ENCODE results near the gene TBC1D22B.

TBC1D22B gene

GRCh38 chr6:37303091-37303660 lies 45.6 kb downstream of the TBC1D22B start:
- no peak for TF ChIP-seq CTCF (IDR thresholded peaks at IDR 0.05; ENCODE audit: low read depth, low read length, poor library complexity, severe bottlenecking)
- no peak for TF ChIP-seq EZH2phosphoT487 (IDR thresholded peaks at IDR 0.05; ENCODE audit: borderline replicate concordance, low read length)
- no peak overlapping the region for H3K4me2 ChIP-seq (ENCODE audit: low read length)
- peaks cover 14% of the 10 kb centered on the region for H3K36me3 ChIP-seq (ENCODE audit: control insufficient read depth, low read length)
- no peaks in the 10 kb centered on the region for H3K27me3 ChIP-seq (ENCODE audit: control insufficient read depth, low read length)
- H3K4me3 ChIP-seq (ENCODE audit: low read length) = no peak overlapping the region
- H3K9me2 ChIP-seq (replicated peaks; ENCODE audit: control insufficient read depth, low read length) = no peaks in the 10 kb centered on the region
- H3K9me3 ChIP-seq (ENCODE audit: control insufficient read depth, insufficient read depth, low read length) = no peaks in the 10 kb centered on the region
- H3K4me1 ChIP-seq (ENCODE audit: control insufficient read depth, low read length) = no peaks in the 10 kb centered on the region
- H3K79me2 ChIP-seq (ENCODE audit: control insufficient read depth, low read length) = no peaks in the 10 kb centered on the region
- no peaks in the 10 kb centered on the region for H4K20me1 ChIP-seq (ENCODE audit: control insufficient read depth, insufficient read depth, low read depth, low read length)
- H3F3A ChIP-seq (ENCODE audit: control insufficient read depth, insufficient read depth) = no peaks in the 10 kb centered on the region
- no peak overlapping the region for H3K27ac ChIP-seq (ENCODE audit: low read depth, low read length)

GRCh38 chr6:37303891-37304503 lies 46.4 kb downstream of the TBC1D22B start:
- Histone ChIP-seq H3K27ac (ENCODE audit: low read depth, low read length) (no peak overlapping the region), H4K20me1 (ENCODE audit: control insufficient read depth, insufficient read depth, low read depth, low read length) (no peaks in the 10 kb centered on the region), H3K79me2 (ENCODE audit: control insufficient read depth, low read length) (no peaks in the 10 kb centered on the region), H3K27me3 (ENCODE audit: control insufficient read depth, low read length) (no peaks in the 10 kb centered on the region), H3K4me2 (ENCODE audit: low read length) (no peak overlapping the region), H3K4me1 (ENCODE audit: control insufficient read depth, low read length) (no peaks in the 10 kb centered on the region), H3K9me2 (replicated peaks; ENCODE audit: control insufficient read depth, low read length) (no peaks in the 10 kb centered on the region), H3F3A (ENCODE audit: control insufficient read depth, insufficient read depth) (no peaks in the 10 kb centered on the region), H3K4me3 (ENCODE audit: low read length) (no peak overlapping the region), H3K36me3 (ENCODE audit: control insufficient read depth, low read length) (peaks cover 14% of the 10 kb centered on the region), H3K9me3 (ENCODE audit: control insufficient read depth, insufficient read depth, low read length) (no peaks in the 10 kb centered on the region)
- TF ChIP-seq EZH2phosphoT487 (IDR thresholded peaks at IDR 0.05; ENCODE audit: borderline replicate concordance, low read length) = no peak
- TF ChIP-seq CTCF (IDR thresholded peaks at IDR 0.05; ENCODE audit: low read depth, low read length, poor library complexity, severe bottlenecking) = peak; percentile 76

- H3K4me2 ChIP-seq (ENCODE audit: low read length) = no peak overlapping the region
- no peaks in the 10 kb centered on the region for H3K9me3 ChIP-seq (ENCODE audit: control insufficient read depth, insufficient read depth, low read length)
- TF ChIP-seq EZH2phosphoT487 (IDR thresholded peaks at IDR 0.05; ENCODE audit: borderline replicate concordance, low read length) = no peak
- TF ChIP-seq CTCF (IDR thresholded peaks at IDR 0.05; ENCODE audit: low read depth, low read length, poor library complexity, severe bottlenecking) = no peak
- H3K79me2 ChIP-seq (ENCODE audit: control insufficient read depth, low read length) = no peaks in the 10 kb centered on the region
- H3K9me2 ChIP-seq (replicated peaks; ENCODE audit: control insufficient read depth, low read length) = no peaks in the 10 kb centered on the region
- H3K27ac ChIP-seq (ENCODE audit: low read depth, low read length) = no peak overlapping the region
- H3K4me1 ChIP-seq (ENCODE audit: control insufficient read depth, low read length) = no peaks in the 10 kb centered on the region
- H3F3A ChIP-seq (ENCODE audit: control insufficient read depth, insufficient read depth) = no peaks in the 10 kb centered on the region
- H3K36me3 ChIP-seq (ENCODE audit: control insufficient read depth, low read length) = peaks cover 14% of the 10 kb centered on the region
- no peak overlapping the region for H3K4me3 ChIP-seq (ENCODE audit: low read length)
- no peaks in the 10 kb centered on the region for H3K27me3 ChIP-seq (ENCODE audit: control insufficient read depth, low read length)
- H4K20me1 ChIP-seq (ENCODE audit: control insufficient read depth, insufficient read depth, low read depth, low read length) = no peaks in the 10 kb centered on the region
These were observed 47.2 kb downstream of the TBC1D22B start for GRCh38 chr6:37304766-37305165.

Measured in DOHH2 (cell line).